IMR-90 (cell line): ENCODE results near the gene VEGFC. TPM values are rescaled to one million over a fixed set of nuclear protein-coding genes. Genes with fewer than 3 reads are reported as not detected.

Experiments
- ATAC-seq: fragments of 200-7000 bp; cut with Tn5 transposase; 2 replicates; pipeline ENCODE4 v1.9.1; 2020; ENCODE audit warnings: low read depth, mild to moderate bottlenecking, moderate library complexity
- BruUV-seq: library from RNA; stranded (reverse); fragments of 400-500 nt; replicated peaks from 2 replicates; lab custom pipeline; 2021; lab: Mats Ljungman, UMichigan
- CTCF ChIA-PET: fragments of 300-600 bp; formaldehyde crosslinking; extraction: SDS; loops from one replicate; lab custom pipeline; 2021; ENCODE audit warnings: antibody characterized with exemption; lab: Yijun Ruan, JAX
- POLR2A ChIA-PET: fragments of 300-600 bp; sonication (Branson Sonifier 250); formaldehyde crosslinking; loops from one replicate; lab custom pipeline; 2022; ENCODE audit warnings: antibody characterized with exemption; ENCODE audit not compliant: unreplicated experiment; lab: Charles Lee
- DNase-seq: peaks from one replicate; pipeline ENCODE4 v3.0.0; 2013
- H2AFZ ChIP-seq: replicated peaks from 2 replicates; pipeline ENCODE3; 2013; ENCODE audit warnings: low read length, mild to moderate bottlenecking; ENCODE audit not compliant: poor library complexity
- H2AK5ac ChIP-seq: 2 replicates; pipeline ENCODE4 v1.6.1; 2013; ENCODE audit warnings: low read depth, low read length, inconsistent platforms
- H2AK9ac ChIP-seq: replicated peaks from 2 replicates; pipeline ENCODE3; 2013; ENCODE audit warnings: mild to moderate bottlenecking, low read depth, low read length, moderate library complexity; ENCODE audit not compliant: poor library complexity
- H2BK120ac ChIP-seq: 2 replicates; pipeline ENCODE4 v1.6.1; 2013; ENCODE audit warnings: low read depth, low read length, inconsistent platforms
- H2BK15ac ChIP-seq: 3 replicates; pipeline ENCODE4 v1.6.1; 2013; ENCODE audit warnings: low read depth, low read length, inconsistent platforms
- H2BK20ac ChIP-seq: 2 replicates; pipeline ENCODE4 v1.6.1; 2013; ENCODE audit warnings: low read depth, mild to moderate bottlenecking, inconsistent platforms, low read length, moderate library complexity
- H2BK5ac ChIP-seq: 2 replicates; pipeline ENCODE4 v1.6.1; 2013; ENCODE audit warnings: mild to moderate bottlenecking, low read depth, low read length, inconsistent platforms; ENCODE audit not compliant: poor library complexity, severe bottlenecking
- H3K14ac ChIP-seq: replicated peaks from 2 replicates; pipeline ENCODE4 v1.6.1; 2013; ENCODE audit warnings: low read depth, low read length, inconsistent platforms
- H3K18ac ChIP-seq: 2 replicates; pipeline ENCODE4 v1.6.1; 2013; ENCODE audit warnings: low read depth, low read length, control low read depth
- H3K23ac ChIP-seq: 2 replicates; pipeline ENCODE4 v1.6.1; 2013; ENCODE audit warnings: low read depth, low read length, inconsistent platforms
- H3K27ac ChIP-seq: 2 replicates; pipeline ENCODE4 v1.5.1; 2013; ENCODE audit warnings: mild to moderate bottlenecking, control low read depth, low read length; ENCODE audit not compliant: insufficient read depth
- H3K27me3 ChIP-seq: 2 replicates; pipeline ENCODE4 v1.6.1; 2013; ENCODE audit warnings: low read length; ENCODE audit not compliant: control insufficient read depth, insufficient read depth
- H3K36me3 ChIP-seq: 2 replicates; pipeline ENCODE4 v1.6.1; 2013; ENCODE audit warnings: low read length, mixed read lengths; ENCODE audit not compliant: control insufficient read depth, insufficient read depth
- H3K4ac ChIP-seq: 2 replicates; pipeline ENCODE4 v1.6.1; 2013; ENCODE audit warnings: low read depth, low read length, inconsistent platforms
- H3K4me1 ChIP-seq: 2 replicates; pipeline ENCODE4 v1.6.1; 2013; ENCODE audit warnings: low read length, mixed read lengths; ENCODE audit not compliant: control insufficient read depth, insufficient read depth
- H3K4me2 ChIP-seq: 2 replicates; pipeline ENCODE4 v1.6.1; 2013; ENCODE audit warnings: low read depth, mild to moderate bottlenecking, control low read depth, low read length, moderate library complexity
- H3K4me3 ChIP-seq: 2 replicates; pipeline ENCODE4 v1.5.1; 2013; ENCODE audit warnings: low read depth, mild to moderate bottlenecking, control low read depth, low read length, moderate library complexity; ENCODE audit not compliant: insufficient read depth
- H3K56ac ChIP-seq: 2 replicates; pipeline ENCODE4 v1.6.1; 2013; ENCODE audit warnings: low read length, inconsistent platforms; ENCODE audit not compliant: insufficient read depth; ENCODE audit errors: extremely low read depth
- H3K79me1 ChIP-seq, 2 experiments: 2 replicates each; pipeline ENCODE4 v1.6.1; 2013; ENCODE audit warnings: low read length in 2 of 2, inconsistent platforms in 1 of 2, low read depth in 1 of 2
- H3K9ac ChIP-seq: 2 replicates; pipeline ENCODE4 v1.6.1; 2013; ENCODE audit warnings: low read depth, low read length, control low read depth
- H3K9me1 ChIP-seq: 2 replicates; pipeline ENCODE4 v1.6.1; 2013; ENCODE audit warnings: low read length, inconsistent platforms; ENCODE audit not compliant: insufficient read depth
- H3K9me3 ChIP-seq: 2 replicates; pipeline ENCODE4 v1.6.1; 2013; ENCODE audit warnings: low read length; ENCODE audit not compliant: control insufficient read depth, insufficient read depth
- H4K20me1 ChIP-seq: 2 replicates; pipeline ENCODE4 v1.6.1; 2013; ENCODE audit warnings: low read length, inconsistent platforms; ENCODE audit not compliant: insufficient read depth
- H4K5ac ChIP-seq: 2 replicates; pipeline ENCODE4 v1.6.1; 2013; ENCODE audit warnings: mild to moderate bottlenecking, low read depth, low read length, control low read depth
- H4K8ac ChIP-seq, 2 experiments: 2 replicates each; pipeline ENCODE4 v1.6.1; 2013; ENCODE audit warnings: low read depth in 2 of 2, low read length in 2 of 2, control low read depth in 1 of 2, inconsistent platforms in 1 of 2
- H4K91ac ChIP-seq: 2 replicates; pipeline ENCODE4 v1.6.1; 2013; ENCODE audit warnings: low read depth, low read length, inconsistent platforms; ENCODE audit not compliant: insufficient read depth
- BHLHE40 ChIP-seq: fragments of 150-350 bp; IDR thresholded peaks from 2 replicates; pipeline ENCODE4 v1.6.1; 2016; ENCODE audit warnings: mild to moderate bottlenecking, low read depth, low read length
- CTCF ChIP-seq: conservative IDR thresholded peaks from 2 replicates; pipeline ENCODE4 v1.5.1; 2012; ENCODE audit warnings: mild to moderate bottlenecking, low read depth, low read length, improper control_type of control experiment
- WGBS, 2 experiments: methylation state at CpG; one replicate each; pipeline versions ENCODE4 v1.1.5 to v1.1.7; 2013; ENCODE audit warnings: missing lambda C conversion rate in 2 of 2; ENCODE audit not compliant: insufficient read length in 1 of 2; ENCODE audit errors: extremely low coverage in 2 of 2; 5-methylcytosine and 5-hydroxymethylcytosine counted together
- dilution Hi-C: fragments of 300-500 bp; cut with HindIII; formaldehyde crosslinking; loops from one replicate; pipeline ENCODE4 v1.14.3; 2018; ENCODE audit warnings: low sequenced_read_pairs; ENCODE audit not compliant: unreplicated experiment
- in situ Hi-C: fragments of 300-500 bp; cut with MboI; formaldehyde crosslinking; loops from 3 replicates; pipeline ENCODE4 v1.14.3; 2019; ENCODE audit warnings: low sequenced_read_pairs, inconsistent platforms, mixed read lengths
- intact Hi-C: fragments of 100-400 bp; cut with micrococcal nuclease; formaldehyde crosslinking; loops from 2 replicates; pipeline ENCODE4 v1.10.0; 2022
- polyA plus RNA-seq, 3 experiments: library from polyadenylated mRNA; depleted of rRNA; stranded (reverse); fragments of >200 nt; gene quantifications; 2 replicates each; pipeline ENCODE4 v1.2.3, GENCODE V29; 2012; ENCODE audit warnings: low replicate concordance in 1 of 3
- total RNA-seq: library from RNA; depleted of rRNA; stranded (reverse); fragments of >200 nt; gene quantifications from 2 replicates; pipeline ENCODE4 v1.2.3, GENCODE V29; 2012

The VEGFC gene
- total and polyA plus RNA-seq, 2 of the 4 experiments (the other 2 are of a cell fraction), result 22.9 to 49.7 TPM

GRCh38 chr4:176814770-176815169 is 22.0 kb upstream of the VEGFC start:
- H3K36me3 ChIP-seq, result no peaks in the 10 kb centered on the region
- no peaks in the 10 kb centered on the region; the same call in 1 of the 2 replicates for H3K4me1 ChIP-seq
- peak overlapping the region; percentile 88 for H2BK5ac ChIP-seq
- H3K9ac ChIP-seq, result no peak overlapping the region
- H4K8ac ChIP-seq, result peak overlapping the region in 1 of 2 experiments; percentile 66; a peak in 2 of 4 replicates
- peak overlapping the region; percentile 0; the same call in 1 of the 2 replicates for H3K4me2 ChIP-seq
- H2AK9ac ChIP-seq, result no peak overlapping the region
- peak; percentile 67 for ATAC-seq
- in situ Hi-C loops, result no loop called here
- peaks cover 5% of the 10 kb centered on the region for H3K9me1 ChIP-seq
- H3K9me3 ChIP-seq, result no peaks in the 10 kb centered on the region
- WGBS, 2 experiments, result no CpG with 5 or more reads among the region's 6 CpGs
- peak overlapping the region; percentile 74; the same call in 1 of the 2 replicates for H3K14ac ChIP-seq
- peak overlapping the region; percentile 69; the same call in 1 of the 2 replicates for H2BK20ac ChIP-seq
- no peak overlapping the region; the same call in 1 of the 2 replicates for H3K18ac ChIP-seq
- peaks cover 0 to 5% of the 10 kb centered on the region in 2 experiments; a peak in 1 of 4 replicates for H3K79me1 ChIP-seq
- DNase-seq, result peak; percentile 87
- no peak overlapping the region for H2AFZ ChIP-seq
- H3K4ac ChIP-seq, result peak overlapping the region; percentile 7; the same call in 1 of the 2 replicates
- H3K23ac ChIP-seq, result peak overlapping the region; percentile 1; the same call in 1 of the 2 replicates
- intact Hi-C loops, result no loop called here
- H3K56ac ChIP-seq, result no peak overlapping the region
- no peak overlapping the region for H2BK15ac ChIP-seq
- H2AK5ac ChIP-seq, result no peak overlapping the region; the same call in 1 of the 2 replicates
- ChIA-PET POLR2A (no interaction called here), CTCF (no interaction called here)
- no peaks in the 10 kb centered on the region for H3K27me3 ChIP-seq
- no peak overlapping the region for H4K5ac ChIP-seq
- H3K4me3 ChIP-seq, result no peak overlapping the region
- no TSS peak for BruUV-seq
- peak overlapping the region; percentile 26; the same call in 1 of the 2 replicates for H4K91ac ChIP-seq
- H4K20me1 ChIP-seq, result no peaks in the 10 kb centered on the region
- TF ChIP-seq CTCF, result no peak
- TF ChIP-seq BHLHE40, result 0 out of 2 replicates have a peak, but pooled peaks have one; percentile 24
- no peak overlapping the region for H3K27ac ChIP-seq
- peak overlapping the region; percentile 76; the same call in 1 of the 2 replicates for H2BK120ac ChIP-seq
- dilution Hi-C loops, result no loop called here
